ENCODE results near the gene RABL6. TPM values are rescaled to one million over a fixed set of nuclear protein-coding genes. Genes with fewer than 3 reads are reported as not detected.

RABL6 gene
- total RNA-seq, 1 donor from 2014 or later = 71.2 TPM

DNA sequence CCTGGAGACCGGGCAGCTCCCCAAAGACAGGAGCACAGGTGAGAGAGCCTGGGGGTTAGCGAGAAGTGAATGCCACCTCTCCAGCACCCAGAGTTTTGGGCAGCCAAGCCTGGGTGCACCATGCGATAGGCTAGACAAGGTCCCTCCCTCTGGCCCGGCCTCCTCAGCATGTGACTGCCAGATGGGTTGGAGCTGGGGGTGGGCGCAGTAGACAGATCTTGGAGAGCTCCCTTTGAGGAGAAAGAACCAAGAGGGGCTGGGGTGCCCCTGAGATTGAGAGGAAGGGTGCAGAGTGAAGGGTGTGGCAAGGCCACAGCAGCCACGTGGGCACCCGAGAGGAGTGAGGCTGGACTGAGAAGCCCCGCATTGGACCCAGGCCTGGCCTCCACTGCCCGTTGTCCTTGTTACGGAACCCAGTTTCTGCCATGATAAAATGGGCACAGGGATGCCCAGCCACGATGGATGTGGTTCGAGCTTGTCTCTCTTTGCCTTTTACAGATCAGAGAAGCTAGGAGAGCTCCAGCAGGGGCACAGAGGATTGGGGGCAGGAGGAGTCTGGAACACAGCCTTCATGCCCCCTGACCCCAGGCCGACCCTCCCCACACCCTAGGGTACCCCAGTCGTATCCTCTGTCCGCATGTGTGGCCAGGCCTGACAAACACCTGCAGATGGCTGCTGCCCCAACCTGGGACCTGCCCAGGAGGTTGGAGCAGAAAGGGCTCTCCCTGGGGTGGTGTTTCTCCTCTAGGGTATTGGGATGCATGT, 15.2 kb upstream of the RABL6 start:
- Mint-ChIP-seq H3K36me3 (peaks cover 1% of the 10 kb centered on the region), H3K27me3 (ENCODE audit: insufficient read depth, low read depth) (peaks cover 11% of the 10 kb centered on the region), H3K4me3 (peak overlapping the region; percentile 76), H3K27ac (no peak overlapping the region), H3K4me1 (peaks cover 47% of the 10 kb centered on the region), H3K9me3 (no peaks in the 10 kb centered on the region)
- H2AFZ ChIP-seq (replicated peaks) = no peak overlapping the region
- H3K4me3 ChIP-seq = no peak overlapping the region
- H3K27ac ChIP-seq = no peak overlapping the region
- H3F3A ChIP-seq (ENCODE audit: low read depth) = peaks cover 35% of the 10 kb centered on the region
- H3K36me3 ChIP-seq = no peaks in the 10 kb centered on the region
- no peak overlapping the region for H3K4me2 ChIP-seq
- peaks cover 5% of the 10 kb centered on the region for H3K27me3 ChIP-seq
- H3K4me1 ChIP-seq = peaks cover 37% of the 10 kb centered on the region
- H3K9me3 ChIP-seq (ENCODE audit: low read depth) = no peaks in the 10 kb centered on the region
- peaks cover 10% of the 10 kb centered on the region for H4K20me1 ChIP-seq (ENCODE audit: low read depth)
- no peak overlapping the region for H3K9ac ChIP-seq
- TF ChIP-seq EZH2phosphoT487 (IDR thresholded peaks at IDR 0.05) = no peak
- no peak for TF ChIP-seq EZH2 (IDR thresholded peaks at IDR 0.05)
- TF ChIP-seq, protein P1, sequence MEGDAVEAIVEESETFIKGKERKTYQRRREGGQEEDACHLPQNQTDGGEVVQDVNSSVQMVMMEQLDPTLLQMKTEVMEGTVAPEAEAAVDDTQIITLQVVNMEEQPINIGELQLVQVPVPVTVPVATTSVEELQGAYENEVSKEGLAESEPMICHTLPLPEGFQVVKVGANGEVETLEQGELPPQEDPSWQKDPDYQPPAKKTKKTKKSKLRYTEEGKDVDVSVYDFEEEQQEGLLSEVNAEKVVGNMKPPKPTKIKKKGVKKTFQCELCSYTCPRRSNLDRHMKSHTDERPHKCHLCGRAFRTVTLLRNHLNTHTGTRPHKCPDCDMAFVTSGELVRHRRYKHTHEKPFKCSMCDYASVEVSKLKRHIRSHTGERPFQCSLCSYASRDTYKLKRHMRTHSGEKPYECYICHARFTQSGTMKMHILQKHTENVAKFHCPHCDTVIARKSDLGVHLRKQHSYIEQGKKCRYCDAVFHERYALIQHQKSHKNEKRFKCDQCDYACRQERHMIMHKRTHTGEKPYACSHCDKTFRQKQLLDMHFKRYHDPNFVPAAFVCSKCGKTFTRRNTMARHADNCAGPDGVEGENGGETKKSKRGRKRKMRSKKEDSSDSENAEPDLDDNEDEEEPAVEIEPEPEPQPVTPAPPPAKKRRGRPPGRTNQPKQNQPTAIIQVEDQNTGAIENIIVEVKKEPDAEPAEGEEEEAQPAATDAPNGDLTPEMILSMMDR (IDR thresholded peaks at IDR 0.05) = no peak
- no peaks in the 10 kb centered on the region for H3K79me2 ChIP-seq (ENCODE audit: low read depth)
- DNase-seq (ENCODE audit: low spot score) = no peak

DNA sequence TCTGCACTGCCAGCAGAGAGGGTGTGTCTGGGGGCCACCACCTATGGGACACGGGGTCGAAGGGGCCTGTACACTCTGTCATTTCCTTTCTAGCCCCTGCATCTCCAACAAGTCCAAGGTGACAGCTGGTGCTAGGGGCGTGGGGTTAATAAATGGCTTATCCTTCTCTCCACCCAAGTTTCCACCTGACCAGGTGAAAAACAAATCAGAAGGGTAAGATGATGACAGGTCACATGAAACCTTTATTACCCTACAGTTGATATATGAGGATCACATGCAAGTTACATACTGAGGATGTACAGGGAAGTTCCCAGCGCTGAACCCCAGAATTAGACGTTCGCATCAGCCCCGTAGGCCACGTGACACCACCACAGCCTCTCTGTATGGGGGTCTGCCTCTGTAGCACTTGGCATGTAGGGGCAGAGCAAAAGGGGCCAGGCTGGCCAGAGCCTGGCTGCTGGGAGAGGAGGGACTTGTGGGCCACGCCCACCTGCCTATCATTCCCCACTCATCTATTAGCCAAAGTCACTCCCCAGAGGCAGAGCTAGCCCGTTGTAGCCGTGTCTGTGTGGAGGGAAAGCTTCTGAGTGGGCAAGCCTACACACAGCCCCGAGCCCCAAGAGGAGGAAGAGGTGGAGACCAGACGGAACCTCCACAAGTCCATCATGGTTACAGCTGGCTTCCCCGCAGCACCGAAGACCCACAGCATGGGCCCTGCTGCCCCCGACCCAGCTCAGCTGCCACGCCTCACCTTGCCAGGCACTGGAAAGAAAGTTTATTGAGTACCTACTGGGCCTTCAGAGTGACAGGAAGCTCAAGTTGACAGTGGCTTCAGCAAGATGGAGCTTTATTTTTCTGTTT, 14.4 kb upstream of the RABL6 start:
- H3F3A ChIP-seq (ENCODE audit: low read depth) = peaks cover 35% of the 10 kb centered on the region
- Mint-ChIP-seq H3K27me3 (ENCODE audit: insufficient read depth, low read depth) (peaks cover 8% of the 10 kb centered on the region), H3K36me3 (peaks cover 1% of the 10 kb centered on the region), H3K9me3 (no peaks in the 10 kb centered on the region), H3K27ac (no peak overlapping the region), H3K4me1 (peaks cover 40% of the 10 kb centered on the region), H3K4me3 (peak overlapping the region; percentile 67)
- no peaks in the 10 kb centered on the region for H3K36me3 ChIP-seq
- H3K27ac ChIP-seq = no peak overlapping the region
- no peak overlapping the region for H2AFZ ChIP-seq (replicated peaks)
- no peaks in the 10 kb centered on the region for H3K9me3 ChIP-seq (ENCODE audit: low read depth)
- no peak overlapping the region for H3K4me3 ChIP-seq
- no peak for DNase-seq (ENCODE audit: low spot score)
- H3K4me2 ChIP-seq = no peak overlapping the region
- no peaks in the 10 kb centered on the region for H3K79me2 ChIP-seq (ENCODE audit: low read depth)
- peaks cover 5% of the 10 kb centered on the region for H3K27me3 ChIP-seq
- H3K9ac ChIP-seq = no peak overlapping the region
- peaks cover 10% of the 10 kb centered on the region for H4K20me1 ChIP-seq (ENCODE audit: low read depth)
- TF ChIP-seq EZH2 (IDR thresholded peaks at IDR 0.05) = no peak
- no peak for TF ChIP-seq EZH2phosphoT487 (IDR thresholded peaks at IDR 0.05)
- TF ChIP-seq, protein P1 (IDR thresholded peaks at IDR 0.05) = no peak
- peaks cover 37% of the 10 kb centered on the region for H3K4me1 ChIP-seq

DNA sequence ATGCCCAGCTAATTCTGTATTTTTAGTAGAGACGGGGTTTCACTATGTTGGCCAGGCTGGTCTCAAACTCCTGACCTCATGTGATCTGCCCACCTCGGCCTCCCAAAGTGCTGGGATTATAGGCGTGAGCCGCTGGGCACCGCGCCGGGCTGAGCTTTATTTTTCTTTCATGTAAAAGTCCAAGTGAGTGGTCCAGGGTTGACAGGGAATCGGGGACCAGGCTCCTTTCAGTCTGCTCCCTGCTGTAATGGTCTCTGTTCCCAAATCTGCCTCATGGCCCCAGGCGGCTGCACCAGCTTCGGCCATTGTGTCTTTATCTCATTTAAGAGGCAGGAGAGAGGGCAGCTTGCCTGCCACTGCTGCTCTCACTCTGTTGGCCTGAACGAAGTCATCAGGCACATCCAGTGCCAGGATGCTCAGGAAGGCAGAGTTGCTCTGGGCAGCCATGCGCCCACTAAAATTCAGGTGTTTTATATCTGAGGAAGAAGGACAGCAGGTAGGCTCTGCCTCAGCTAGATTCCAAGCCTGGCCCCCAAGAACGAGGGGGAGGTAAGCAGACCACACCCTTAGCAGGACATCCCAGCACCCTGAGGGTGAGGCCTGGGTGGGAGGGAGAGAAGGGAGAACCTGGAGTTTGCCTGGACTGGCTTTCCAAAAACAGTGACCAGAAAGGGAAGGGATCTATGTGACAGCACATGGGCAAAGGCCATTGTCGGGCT, 13.3 kb upstream of the RABL6 start:
- H3K9ac ChIP-seq = no peak overlapping the region
- peaks cover 16% of the 10 kb centered on the region for H3K27me3 ChIP-seq
- TF ChIP-seq, protein P1 (IDR thresholded peaks at IDR 0.05) = no peak
- TF ChIP-seq EZH2phosphoT487 (IDR thresholded peaks at IDR 0.05) (no peak), EZH2 (IDR thresholded peaks at IDR 0.05) (no peak)
- Mint-ChIP-seq H3K4me3 (peak overlapping the region; percentile 13), H3K9me3 (no peaks in the 10 kb centered on the region), H3K4me1 (peaks cover 30% of the 10 kb centered on the region), H3K36me3 (peaks cover 1% of the 10 kb centered on the region), H3K27me3 (ENCODE audit: insufficient read depth, low read depth) (peaks cover 8% of the 10 kb centered on the region), H3K27ac (no peak overlapping the region)
- H3K4me1 ChIP-seq = peaks cover 32% of the 10 kb centered on the region
- peaks cover 10% of the 10 kb centered on the region for H4K20me1 ChIP-seq (ENCODE audit: low read depth)
- no peak overlapping the region for H2AFZ ChIP-seq (replicated peaks)
- no peaks in the 10 kb centered on the region for H3K79me2 ChIP-seq (ENCODE audit: low read depth)
- H3K36me3 ChIP-seq = no peaks in the 10 kb centered on the region
- DNase-seq (ENCODE audit: low spot score) = no peak
- no peaks in the 10 kb centered on the region for H3K9me3 ChIP-seq (ENCODE audit: low read depth)
- no peak overlapping the region for H3K4me2 ChIP-seq
- H3K4me3 ChIP-seq = no peak overlapping the region
- peaks cover 29% of the 10 kb centered on the region for H3F3A ChIP-seq (ENCODE audit: low read depth)
- no peak overlapping the region for H3K27ac ChIP-seq

Measured in neural progenitor cell (in vitro differentiated cells).